Tibial nerve (tissue), 4 donors: ENCODE measurements around the gene FBXL16. TPM values are rescaled to one million over a fixed set of nuclear protein-coding genes. Genes with fewer than 3 reads are reported as not detected.

Experiments
- DNase-seq, 2 donors: peaks; one replicate each; pipeline ENCODE4 v3.0.0-alpha.2; 2019; ENCODE audit warnings: low spot score in 2 of 2
- H3K27ac ChIP-seq, 4 donors: fragments of 200-600 bp; sonication (generic) in 3 of 4; one replicate each; pipeline ENCODE4 v1.5.1; 2017 to 2019; ENCODE audit warnings: mild to moderate bottlenecking in 1 of 4
- H3K27me3 ChIP-seq, 2 donors: fragments of 200-600 bp; sonication (generic) in 1 of 2; one replicate each; pipeline versions ENCODE4 v1.5.1 to v1.6.0; 2017 to 2019
- H3K36me3 ChIP-seq, 3 donors: fragments of 200-600 bp; sonication (generic); one replicate each; pipeline ENCODE4 v1.5.1; 2018 to 2019
- H3K4me1 ChIP-seq, 4 donors: fragments of 200-600 bp; sonication (generic) in 3 of 4; one replicate each; pipeline ENCODE4 v1.5.1; 2017 to 2019
- H3K4me3 ChIP-seq, 4 donors: fragments of 200-600 bp; sonication (generic) in 3 of 4; one replicate each; pipeline ENCODE4 v1.5.1; 2017 to 2019; ENCODE audit warnings: mild to moderate bottlenecking in 1 of 4, moderate library complexity in 1 of 4
- H3K9me3 ChIP-seq, 4 donors: fragments of 200-600 bp; sonication (generic) in 3 of 4; one replicate each; pipeline ENCODE4 v1.5.1; 2017 to 2019
- EP300 ChIP-seq, 2 donors: sonication (generic); formaldehyde crosslinking; IDR thresholded peaks; one replicate each; pipeline ENCODE4 v1.6.1; 2017; ENCODE audit warnings: antibody characterized with exemption in 2 of 2, mild to moderate bottlenecking in 1 of 2
- POLR2A ChIP-seq, 2 donors: fragments of 450-650 bp; IDR thresholded peaks; one replicate each; pipeline ENCODE4 v1.6.1; 2017; ENCODE audit warnings: antibody characterized with exemption in 2 of 2, mild to moderate bottlenecking in 2 of 2, moderate library complexity in 2 of 2
- WGBS, 2 donors: methylation state at CpG; one replicate each; pipeline ENCODE4 v1.1.5; 2018; 5-methylcytosine and 5-hydroxymethylcytosine counted together
- total RNA-seq, 4 donors: library from RNA; depleted of rRNA; stranded (reverse); fragments of >200 nt; gene quantifications; one replicate each; pipeline ENCODE4 v1.1.0, GENCODE V29; 2016
- TF ChIP-seq, protein P1 (sequence below), 5 experiments: fragments of 200-600 bp in 3 of 5; fragments of 450-650 bp in 2 of 5; sonication (generic) in 3 of 5; IDR thresholded peaks; one replicate each; pipeline ENCODE4 v1.5.1; 2016 to 2019; ENCODE audit warnings: antibody characterized with exemption in 5 of 5, mild to moderate bottlenecking in 3 of 5, moderate library complexity in 2 of 5

Gene FBXL16
- total RNA-seq, 4 donors from 2014 or later = 1.5 to 5.7 (median 3.5) TPM

DNA sequence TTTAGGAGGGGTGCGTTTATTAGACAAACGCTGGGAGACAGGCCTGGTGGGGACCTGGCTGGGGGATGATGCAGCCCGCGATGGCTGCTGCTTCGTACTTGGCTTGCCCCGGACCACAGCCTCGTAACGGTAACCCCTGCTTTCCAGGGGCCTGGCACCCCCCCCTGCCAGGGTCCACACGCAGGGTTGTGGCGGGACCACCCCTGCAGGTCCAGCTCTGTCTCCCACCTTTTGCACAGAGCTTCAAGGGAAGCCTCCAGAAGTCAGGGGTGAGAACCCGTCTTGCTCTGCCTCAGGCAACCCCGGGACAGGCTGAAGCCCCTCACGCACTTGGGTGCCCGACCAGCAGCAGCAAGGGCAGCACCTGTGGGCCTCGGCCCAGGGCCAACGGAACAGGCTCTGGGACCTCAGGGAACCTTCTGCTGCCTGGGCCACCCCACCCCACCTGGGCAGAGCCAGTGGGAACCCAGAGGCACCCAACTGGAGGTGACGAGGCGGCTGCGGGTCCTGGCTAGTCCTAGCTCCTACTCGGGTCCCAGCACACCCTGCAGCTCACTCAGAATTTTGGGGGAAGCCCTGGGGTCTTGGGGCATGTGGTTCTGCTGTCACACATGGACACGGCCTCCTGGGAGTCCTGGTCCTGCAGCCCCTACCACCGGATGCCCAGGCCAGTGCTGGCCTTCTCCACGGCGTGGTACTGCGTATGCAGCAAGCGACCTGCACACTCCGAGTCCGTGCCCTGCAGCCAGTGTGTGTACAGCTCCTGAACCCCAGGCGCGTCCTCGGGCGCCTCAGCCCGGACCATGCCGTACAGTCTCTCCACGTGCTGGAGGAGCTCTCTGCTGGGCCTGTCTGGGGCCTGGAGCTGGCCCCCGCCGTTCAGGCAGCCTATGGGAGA is 24.4 kb upstream of the FBXL16 start:
- Histone ChIP-seq H3K4me1 (peaks cover 0 to 31% (median 23%) of the 10 kb centered on the region in 4 donors), H3K27ac (no peak overlapping the region), H3K4me3 (no peak overlapping the region), H3K27me3 (peaks cover 0 to 14% of the 10 kb centered on the region in 2 donors), H3K36me3 (peaks cover 0 to 54% (median 0%) of the 10 kb centered on the region in 3 donors), H3K9me3 (no peaks in the 10 kb centered on the region)
- no peak for DNase-seq
- TF ChIP-seq EP300 (IDR thresholded peaks at IDR 0.05) (no peak), POLR2A (IDR thresholded peaks at IDR 0.05) (no peak)
- TF ChIP-seq, protein P1, sequence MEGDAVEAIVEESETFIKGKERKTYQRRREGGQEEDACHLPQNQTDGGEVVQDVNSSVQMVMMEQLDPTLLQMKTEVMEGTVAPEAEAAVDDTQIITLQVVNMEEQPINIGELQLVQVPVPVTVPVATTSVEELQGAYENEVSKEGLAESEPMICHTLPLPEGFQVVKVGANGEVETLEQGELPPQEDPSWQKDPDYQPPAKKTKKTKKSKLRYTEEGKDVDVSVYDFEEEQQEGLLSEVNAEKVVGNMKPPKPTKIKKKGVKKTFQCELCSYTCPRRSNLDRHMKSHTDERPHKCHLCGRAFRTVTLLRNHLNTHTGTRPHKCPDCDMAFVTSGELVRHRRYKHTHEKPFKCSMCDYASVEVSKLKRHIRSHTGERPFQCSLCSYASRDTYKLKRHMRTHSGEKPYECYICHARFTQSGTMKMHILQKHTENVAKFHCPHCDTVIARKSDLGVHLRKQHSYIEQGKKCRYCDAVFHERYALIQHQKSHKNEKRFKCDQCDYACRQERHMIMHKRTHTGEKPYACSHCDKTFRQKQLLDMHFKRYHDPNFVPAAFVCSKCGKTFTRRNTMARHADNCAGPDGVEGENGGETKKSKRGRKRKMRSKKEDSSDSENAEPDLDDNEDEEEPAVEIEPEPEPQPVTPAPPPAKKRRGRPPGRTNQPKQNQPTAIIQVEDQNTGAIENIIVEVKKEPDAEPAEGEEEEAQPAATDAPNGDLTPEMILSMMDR (IDR thresholded peaks at IDR 0.05) = no peak
- 77 to 93% methylated on average over 16 to 26 of the region's 37 CpGs for WGBS, 2 donors

DNA sequence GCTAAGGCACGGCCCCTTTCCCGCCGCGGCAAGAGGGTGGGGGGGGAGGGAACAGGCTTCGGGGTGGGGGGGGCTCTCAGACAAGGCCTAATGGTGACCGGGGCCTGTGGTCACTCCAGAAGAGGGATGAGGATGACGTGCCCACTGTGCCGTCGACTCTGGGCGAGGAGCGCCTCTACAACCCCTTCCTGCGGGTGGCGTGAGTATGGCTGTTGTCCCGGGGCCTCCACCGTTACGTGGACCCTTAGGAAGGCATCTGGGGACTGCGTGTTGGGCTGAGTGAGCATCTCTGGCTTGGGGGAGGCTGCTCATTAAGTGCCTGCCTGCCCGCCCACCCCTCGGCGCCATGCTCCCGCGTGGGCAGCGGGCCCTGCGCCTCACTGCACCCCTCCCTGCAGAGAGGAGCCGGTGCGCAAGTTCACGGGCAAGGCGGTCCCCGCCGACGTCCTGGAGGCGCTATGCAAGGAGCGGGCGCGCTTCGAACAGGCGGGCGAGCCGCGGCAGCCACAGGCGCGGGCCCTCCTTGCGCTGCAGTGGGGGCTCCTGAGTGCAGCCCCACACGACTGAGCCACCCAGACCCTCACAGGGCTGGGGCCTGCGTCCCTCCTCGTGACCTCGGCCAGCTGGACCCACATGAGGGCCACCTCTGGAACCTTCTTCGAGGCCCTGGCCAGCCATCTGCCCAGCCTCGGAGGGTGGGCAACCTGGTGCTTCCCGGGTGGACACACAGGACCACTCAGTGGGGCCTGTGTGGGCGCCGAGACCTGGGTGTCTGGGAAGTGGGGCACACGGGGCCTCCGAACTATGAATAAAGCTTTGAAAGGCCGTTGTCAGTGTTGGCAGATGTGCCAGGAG is 23.5 kb upstream of the FBXL16 start:
- peaks cover 0 to 31% (median 23%) of the 10 kb centered on the region in 4 donors for H3K4me1 ChIP-seq
- H3K4me3 ChIP-seq = peak overlapping the region in 2 of 4 donors; percentile 46 to 62
- TF ChIP-seq, protein P1 (IDR thresholded peaks at IDR 0.05) = no peak
- no peak for TF ChIP-seq EP300 (IDR thresholded peaks at IDR 0.05)
- 62% methylated on average over 27 to 45 of the region's 55 CpGs for WGBS, 2 donors
- H3K36me3 ChIP-seq = peaks cover 0 to 45% (median 0%) of the 10 kb centered on the region in 3 donors
- no peaks in the 10 kb centered on the region for H3K9me3 ChIP-seq
- peaks cover 0 to 14% of the 10 kb centered on the region in 2 donors for H3K27me3 ChIP-seq
- peak overlapping the region in 3 of 4 donors; percentile 33 to 71 (median 60) for H3K27ac ChIP-seq
- no peak for DNase-seq

DNA sequence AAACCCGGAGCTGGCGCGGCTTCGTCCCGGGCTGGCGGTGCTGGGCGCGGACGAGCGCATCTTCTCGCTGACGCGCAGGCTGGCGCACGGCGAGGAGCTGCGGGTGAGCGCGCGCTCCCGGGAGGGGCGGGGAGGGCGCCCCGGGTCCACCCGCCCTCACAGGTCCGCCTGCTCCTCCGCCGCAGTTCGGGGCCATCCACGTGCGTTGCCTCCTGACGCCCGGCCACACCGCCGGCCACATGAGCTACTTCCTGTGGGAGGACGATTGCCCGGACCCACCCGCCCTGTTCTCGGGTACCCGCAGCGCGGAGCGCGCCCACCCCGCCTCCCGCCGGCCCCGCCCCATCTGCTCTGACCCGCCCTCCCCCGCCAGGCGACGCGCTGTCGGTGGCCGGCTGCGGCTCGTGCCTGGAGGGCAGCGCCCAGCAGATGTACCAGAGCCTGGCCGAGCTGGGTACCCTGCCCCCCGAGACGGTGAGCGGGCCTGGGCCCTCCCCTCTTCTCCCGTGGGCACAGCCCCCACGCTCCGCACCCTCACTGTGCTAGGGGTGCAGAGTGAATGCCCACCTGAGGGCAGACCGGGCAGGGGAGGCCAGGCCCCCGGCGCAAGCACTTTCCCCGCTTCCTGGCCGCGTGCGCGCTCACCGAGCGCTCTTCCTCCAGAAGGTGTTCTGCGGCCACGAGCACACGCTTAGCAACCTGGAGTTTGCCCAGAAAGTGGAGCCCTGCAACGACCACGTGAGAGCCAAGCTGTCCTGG is 22.7 kb upstream of the FBXL16 start:
- peaks cover 0 to 37% (median 0%) of the 10 kb centered on the region in 3 donors for H3K36me3 ChIP-seq
- DNase-seq = no peak
- TF ChIP-seq EP300 (IDR thresholded peaks at IDR 0.05) (peak in 1 of 2 donors; percentile 27), POLR2A (IDR thresholded peaks at IDR 0.05) (no peak)
- TF ChIP-seq, protein P1 (IDR thresholded peaks at IDR 0.05) = no peak
- no peaks in the 10 kb centered on the region for H3K9me3 ChIP-seq
- peaks cover 0 to 14% of the 10 kb centered on the region in 2 donors for H3K27me3 ChIP-seq
- 0 to 1% methylated on average over 4 to 29 of the region's 80 CpGs for WGBS, 2 donors
- H3K4me1 ChIP-seq = peaks cover 0 to 31% (median 23%) of the 10 kb centered on the region in 4 donors
- H3K4me3 ChIP-seq = peak overlapping the region; percentile 37 to 68 (median 54)
- peak overlapping the region in 3 of 4 donors; percentile 60 to 71 (median 68) for H3K27ac ChIP-seq

DNA sequence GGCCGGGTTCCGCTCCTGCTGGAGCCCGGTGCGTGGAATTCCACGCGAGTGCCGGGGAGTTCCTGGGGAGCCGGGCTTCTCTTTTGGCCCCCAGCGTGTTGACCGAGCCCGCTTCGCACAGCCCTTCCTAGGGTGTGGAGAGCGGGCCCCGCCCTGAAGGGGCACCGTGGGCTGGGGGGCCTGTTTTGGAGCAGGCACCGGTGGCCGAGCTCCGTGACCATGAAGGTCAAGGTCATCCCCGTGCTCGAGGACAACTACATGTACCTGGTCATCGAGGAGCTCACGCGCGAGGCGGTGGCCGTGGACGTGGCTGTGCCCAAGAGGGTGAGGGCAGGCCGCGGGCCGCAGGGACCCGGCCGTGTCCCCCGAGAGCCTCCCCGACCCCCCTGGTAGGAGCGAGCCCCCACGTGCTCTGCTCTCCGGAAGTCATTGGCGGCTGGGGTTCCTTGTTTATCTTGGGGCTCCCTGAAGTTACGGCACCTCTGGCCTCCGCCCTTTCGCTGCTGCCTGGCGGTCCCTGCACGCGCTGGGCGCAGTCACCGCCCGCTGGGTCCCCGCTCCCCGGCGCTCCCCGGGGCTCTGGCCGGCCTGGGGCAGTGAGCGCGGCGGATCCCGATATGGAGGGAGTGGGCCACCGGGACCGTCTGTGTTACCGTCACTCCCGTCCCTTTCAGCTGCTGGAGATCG is 21.8 kb upstream of the FBXL16 start:
- no peak for DNase-seq
- Histone ChIP-seq H3K36me3 (peaks cover 0 to 28% (median 0%) of the 10 kb centered on the region in 3 donors), H3K9me3 (no peaks in the 10 kb centered on the region), H3K27me3 (peaks cover 0 to 14% of the 10 kb centered on the region in 2 donors), H3K4me1 (peaks cover 0 to 31% (median 23%) of the 10 kb centered on the region in 4 donors), H3K27ac (peak overlapping the region in 3 of 4 donors; percentile 60 to 71 (median 68)), H3K4me3 (peak overlapping the region; percentile 37 to 68 (median 54))
- WGBS, 2 donors = 0 to 1% methylated on average over 14 to 34 of the region's 61 CpGs
- TF ChIP-seq, protein P1 (IDR thresholded peaks at IDR 0.05) = no peak
- TF ChIP-seq POLR2A (IDR thresholded peaks at IDR 0.05) (no peak), EP300 (IDR thresholded peaks at IDR 0.05) (no peak)
